HUES6 (cell line): ENCODE data around the gene POU4F3.

ENCODE experiments used
- H3K27ac ChIP-seq: 2 replicates; pipeline ENCODE4 v1.7.0; 2013; ENCODE audit warnings: low read depth, mild to moderate bottlenecking, low read length, inconsistent platforms
- H3K27me3 ChIP-seq: 2 replicates; pipeline ENCODE4 v1.6.1; 2013; ENCODE audit warnings: low read length; ENCODE audit not compliant: control insufficient read depth, insufficient read depth
- H3K36me3 ChIP-seq: 2 replicates; pipeline ENCODE4 v1.6.1; 2013; ENCODE audit warnings: low read length; ENCODE audit not compliant: control insufficient read depth, insufficient read depth
- H3K4me1 ChIP-seq: 2 replicates; pipeline ENCODE4 v1.6.1; 2013; ENCODE audit warnings: low read length; ENCODE audit not compliant: control insufficient read depth, insufficient read depth
- H3K4me3 ChIP-seq: 2 replicates; pipeline ENCODE4 v1.5.1; 2013; ENCODE audit warnings: low read depth, low read length
- H3K9ac ChIP-seq: one replicate; pipeline ENCODE4 v1.6.1; 2013; ENCODE audit warnings: mild to moderate bottlenecking, low read length
- H3K9me3 ChIP-seq: 2 replicates; pipeline ENCODE4 v1.6.1; 2013; ENCODE audit warnings: low read depth, low read length; ENCODE audit not compliant: control insufficient read depth, insufficient read depth

The POU4F3 gene

DNA sequence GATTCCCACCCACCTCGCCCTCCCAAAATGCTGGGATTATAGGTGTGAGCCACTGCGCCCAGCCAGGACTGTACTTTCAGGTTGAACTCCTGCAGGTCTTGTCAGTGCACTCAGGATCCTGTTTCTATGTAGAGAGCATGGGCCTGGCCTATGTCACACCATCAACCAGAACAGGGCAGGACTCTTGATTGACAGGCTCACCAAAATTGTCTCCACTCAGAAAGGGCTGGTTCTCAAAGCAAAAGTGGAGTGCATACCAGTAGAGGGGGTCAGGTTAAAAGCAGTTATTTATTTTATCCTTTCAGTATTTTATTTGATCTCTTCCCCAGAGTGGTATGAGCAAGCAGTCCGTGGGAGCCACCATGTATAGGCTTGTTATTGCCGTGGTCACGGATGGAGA lies 27.4 kb upstream of the POU4F3 start:
- H3K4me1 ChIP-seq: no peaks in the 10 kb centered on the region
- no peak overlapping the region for H3K27ac ChIP-seq
- no peaks in the 10 kb centered on the region for H3K36me3 ChIP-seq
- no peaks in the 10 kb centered on the region; the same call in 1 of the 2 replicates for H3K27me3 ChIP-seq
- no peak overlapping the region for H3K4me3 ChIP-seq
- H3K9ac ChIP-seq: no peak overlapping the region
- no peaks in the 10 kb centered on the region for H3K9me3 ChIP-seq

DNA sequence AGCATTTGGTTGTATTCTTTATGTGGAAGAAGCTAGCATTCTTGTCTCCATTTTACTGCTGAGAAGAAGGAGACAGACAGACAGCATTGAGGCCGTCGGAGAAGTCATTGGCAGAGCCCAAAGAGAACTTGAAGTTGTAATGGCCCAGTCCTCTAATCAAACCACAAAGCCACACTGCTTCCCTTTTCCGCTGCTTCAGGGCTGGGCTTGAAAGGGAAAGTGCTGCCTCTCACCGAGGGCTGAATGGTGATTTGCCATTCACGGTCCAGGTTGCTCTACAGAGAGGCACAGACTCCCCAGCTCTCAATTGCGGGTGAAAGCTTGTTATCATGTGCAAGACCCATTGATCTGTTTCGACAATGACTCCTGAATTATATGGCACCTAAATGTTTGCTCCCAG lies 25.6 kb upstream of the POU4F3 start:
- no peaks in the 10 kb centered on the region for H3K9me3 ChIP-seq
- no peak overlapping the region for H3K27ac ChIP-seq
- no peak overlapping the region for H3K9ac ChIP-seq
- no peaks in the 10 kb centered on the region; the same call in 1 of the 2 replicates for H3K27me3 ChIP-seq
- no peak overlapping the region for H3K4me3 ChIP-seq
- H3K4me1 ChIP-seq: no peaks in the 10 kb centered on the region
- no peaks in the 10 kb centered on the region for H3K36me3 ChIP-seq

DNA sequence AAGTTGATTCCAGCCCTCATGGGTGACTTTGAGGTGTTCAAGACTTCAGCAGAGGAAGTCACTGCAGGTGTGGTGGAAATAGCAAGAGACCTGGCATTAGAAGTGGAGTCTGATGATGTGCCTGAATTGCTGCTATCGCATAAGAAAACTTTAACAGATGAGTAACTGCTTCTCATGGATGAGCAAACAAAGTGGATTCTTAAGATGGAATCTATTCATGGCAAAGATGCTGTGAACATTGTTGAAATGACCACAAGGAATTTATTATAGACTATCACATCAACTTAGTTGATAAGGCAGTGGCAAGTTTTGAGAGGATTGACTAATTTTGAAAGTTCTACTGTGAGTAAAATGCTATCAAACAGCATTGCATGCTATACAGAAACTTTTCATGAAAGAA lies 17.1 kb upstream of the POU4F3 start:
- Histone ChIP-seq H3K9ac (no peak overlapping the region), H3K27me3 (0 out of 2 replicates have a peak, but pooled peaks cover 15% of the 10 kb centered on the region), H3K4me3 (no peak overlapping the region), H3K27ac (no peak overlapping the region), H3K36me3 (no peaks in the 10 kb centered on the region), H3K4me1 (no peaks in the 10 kb centered on the region), H3K9me3 (no peaks in the 10 kb centered on the region; the same call in 1 of the 2 replicates)

DNA sequence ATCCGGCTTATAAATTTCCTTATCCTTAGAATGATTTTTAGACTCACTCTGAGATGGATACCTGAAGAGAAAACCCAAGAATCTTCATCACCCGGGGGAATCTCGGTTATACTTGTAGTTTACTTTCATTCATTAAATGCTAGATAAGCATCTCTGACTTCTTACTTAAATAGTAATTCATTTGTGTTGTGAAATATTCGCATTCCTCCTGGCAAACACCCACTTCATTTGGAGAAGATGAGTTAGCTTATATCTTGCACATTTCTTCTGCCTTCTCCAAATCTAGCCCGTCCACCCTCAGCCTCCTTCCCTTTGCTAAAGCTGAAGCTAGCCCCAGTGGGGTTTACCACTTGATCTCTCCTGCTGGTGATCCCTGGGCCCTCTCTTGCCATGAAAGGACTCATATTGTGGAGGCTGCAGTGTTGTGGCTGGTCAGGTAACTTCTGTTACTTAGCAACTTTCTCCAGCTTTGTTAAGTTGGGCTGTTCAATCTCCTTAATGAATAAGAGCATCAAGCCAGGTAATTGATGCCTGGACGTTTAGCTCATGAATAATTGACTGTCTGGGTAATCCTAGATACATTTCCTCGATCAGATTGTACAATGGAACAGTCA lies 11.3 kb upstream of the POU4F3 start:
- Histone ChIP-seq H3K9me3 (no peaks in the 10 kb centered on the region), H3K9ac (no peak overlapping the region), H3K27me3 (peaks cover 45% of the 10 kb centered on the region), H3K27ac (no peak overlapping the region), H3K4me3 (no peak overlapping the region), H3K4me1 (peaks cover 6% of the 10 kb centered on the region; the same call in 1 of the 2 replicates), H3K36me3 (no peaks in the 10 kb centered on the region)

DNA sequence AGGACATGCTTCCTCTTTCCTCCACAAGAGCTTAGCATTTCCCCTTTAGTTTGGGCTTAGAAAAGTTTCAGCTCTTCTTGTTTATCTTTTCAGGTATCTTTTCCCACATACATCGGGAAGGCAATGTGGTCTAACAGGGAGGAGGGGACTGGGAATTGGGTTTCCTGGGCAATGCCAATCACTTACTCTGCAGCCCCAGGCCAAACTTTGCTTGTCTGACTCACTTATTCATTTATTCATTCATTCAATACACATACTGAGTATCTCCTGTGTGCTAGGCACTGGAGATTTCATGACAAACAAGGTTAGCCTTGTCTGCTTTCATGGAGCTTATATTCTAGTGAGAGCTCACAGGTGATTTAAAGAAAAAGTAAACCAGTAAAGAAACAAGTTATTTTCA lies 10.7 kb upstream of the POU4F3 start:
- no peak overlapping the region for H3K4me3 ChIP-seq
- no peak overlapping the region for H3K27ac ChIP-seq
- no peaks in the 10 kb centered on the region for H3K9me3 ChIP-seq
- H3K27me3 ChIP-seq: peaks cover 46% of the 10 kb centered on the region
- peaks cover 6% of the 10 kb centered on the region; the same call in 1 of the 2 replicates for H3K4me1 ChIP-seq
- H3K9ac ChIP-seq: no peak overlapping the region
- H3K36me3 ChIP-seq: no peaks in the 10 kb centered on the region

DNA sequence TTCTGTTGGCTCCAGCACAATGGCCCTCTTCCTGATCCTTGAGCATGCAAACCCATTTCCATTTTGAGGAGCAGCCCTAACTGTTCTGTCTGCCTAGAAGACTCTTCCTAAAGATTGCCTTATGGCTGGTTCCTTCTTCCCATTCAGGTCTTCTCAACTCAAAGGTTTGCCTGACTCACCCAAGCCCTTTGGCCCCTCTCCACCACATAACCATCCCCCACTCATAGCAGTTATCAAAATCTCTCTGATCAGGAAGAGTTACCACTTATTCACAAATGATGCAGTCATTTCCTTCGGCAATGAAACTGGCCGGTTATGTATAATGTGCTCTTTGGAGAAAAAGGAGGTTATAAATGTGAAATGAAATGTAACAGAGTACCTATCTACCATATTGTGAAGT lies 8.9 kb upstream of the POU4F3 start:
- Histone ChIP-seq H3K9ac (no peak overlapping the region), H3K27ac (no peak overlapping the region), H3K4me3 (no peak overlapping the region), H3K4me1 (peaks cover 11% of the 10 kb centered on the region), H3K27me3 (peaks cover 63% of the 10 kb centered on the region), H3K36me3 (no peaks in the 10 kb centered on the region), H3K9me3 (no peaks in the 10 kb centered on the region)

DNA sequence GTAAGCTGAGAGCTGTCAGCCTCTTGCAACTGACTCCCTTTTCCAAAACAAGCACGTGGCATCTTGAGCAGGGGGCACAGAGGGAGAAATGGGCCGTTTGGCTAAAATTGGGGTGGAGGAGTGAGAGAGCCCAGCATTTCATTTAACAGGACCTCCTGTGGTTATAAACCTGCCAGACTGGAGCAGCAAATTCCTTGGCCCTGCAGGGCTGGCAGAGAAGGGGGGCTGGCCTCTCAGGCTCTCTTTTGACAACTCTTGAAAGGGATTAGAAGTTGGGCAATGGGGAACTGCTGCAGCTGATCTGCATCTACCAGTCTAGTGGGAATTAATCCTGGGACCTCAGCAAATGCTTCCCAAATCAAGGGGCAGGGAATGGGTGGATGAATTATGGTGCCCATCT lies 7.2 kb upstream of the POU4F3 start:
- Histone ChIP-seq H3K9me3 (no peaks in the 10 kb centered on the region), H3K36me3 (no peaks in the 10 kb centered on the region), H3K4me3 (no peak overlapping the region), H3K4me1 (peaks cover 11% of the 10 kb centered on the region), H3K27ac (no peak overlapping the region), H3K9ac (no peak overlapping the region), H3K27me3 (peaks cover 80% of the 10 kb centered on the region)

DNA sequence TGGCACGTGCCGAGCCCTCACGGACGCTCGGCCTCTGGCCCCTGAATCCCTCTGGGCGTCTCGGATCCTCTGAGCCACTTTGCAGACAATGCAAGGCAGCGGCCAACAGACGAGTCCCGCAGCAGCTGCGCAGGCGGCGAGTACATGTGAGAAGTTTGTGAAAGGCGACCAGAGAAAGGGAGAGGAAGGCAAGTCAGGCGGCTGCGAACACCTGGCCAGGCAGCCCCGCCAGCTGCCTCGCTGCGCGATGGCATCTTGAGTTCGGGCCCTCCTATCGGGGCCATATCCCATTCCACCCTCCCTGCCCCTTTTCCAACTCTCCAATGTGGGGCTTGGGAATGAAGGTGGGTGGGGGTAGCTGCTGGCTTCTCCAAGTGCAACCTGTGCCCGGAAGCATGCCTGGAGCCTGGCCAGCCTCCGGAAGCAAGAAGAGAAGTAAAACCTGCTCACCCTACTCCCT lies 4.5 kb upstream of the POU4F3 start:
- 0 out of 2 replicates have a peak overlapping the region, but pooled peaks have one; percentile 3 for H3K4me3 ChIP-seq
- peaks cover 26% of the 10 kb centered on the region for H3K4me1 ChIP-seq
- H3K27me3 ChIP-seq: peaks cover 94% of the 10 kb centered on the region
- no peaks in the 10 kb centered on the region for H3K9me3 ChIP-seq
- H3K9ac ChIP-seq: no peak overlapping the region
- H3K27ac ChIP-seq: no peak overlapping the region
- no peaks in the 10 kb centered on the region for H3K36me3 ChIP-seq

DNA sequence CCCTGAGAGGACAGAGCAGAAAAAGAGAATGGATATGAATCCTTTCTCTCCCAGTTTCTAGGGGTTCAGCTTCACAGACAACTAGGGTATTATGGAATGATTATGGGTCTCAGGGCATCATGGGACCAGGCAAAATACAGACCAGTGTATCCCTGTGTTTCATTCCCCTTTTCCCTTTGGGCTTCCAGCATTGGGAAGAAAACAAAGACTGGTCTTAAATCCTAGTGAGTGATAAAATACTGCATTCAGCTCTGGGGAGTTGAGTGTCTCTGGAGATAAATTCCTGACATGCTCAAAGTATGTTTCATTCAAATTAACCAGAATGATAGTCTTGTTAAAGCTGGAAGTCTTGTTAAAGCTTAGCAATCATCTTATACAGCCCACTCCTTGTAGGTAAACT lies 2.4 kb upstream of the POU4F3 start:
- H3K4me1 ChIP-seq: peaks cover 34% of the 10 kb centered on the region
- H3K9ac ChIP-seq: no peak overlapping the region
- H3K36me3 ChIP-seq: no peaks in the 10 kb centered on the region
- no peak overlapping the region for H3K4me3 ChIP-seq
- H3K27ac ChIP-seq: no peak overlapping the region
- no peaks in the 10 kb centered on the region for H3K9me3 ChIP-seq
- H3K27me3 ChIP-seq: peaks cover 100% of the 10 kb centered on the region

DNA sequence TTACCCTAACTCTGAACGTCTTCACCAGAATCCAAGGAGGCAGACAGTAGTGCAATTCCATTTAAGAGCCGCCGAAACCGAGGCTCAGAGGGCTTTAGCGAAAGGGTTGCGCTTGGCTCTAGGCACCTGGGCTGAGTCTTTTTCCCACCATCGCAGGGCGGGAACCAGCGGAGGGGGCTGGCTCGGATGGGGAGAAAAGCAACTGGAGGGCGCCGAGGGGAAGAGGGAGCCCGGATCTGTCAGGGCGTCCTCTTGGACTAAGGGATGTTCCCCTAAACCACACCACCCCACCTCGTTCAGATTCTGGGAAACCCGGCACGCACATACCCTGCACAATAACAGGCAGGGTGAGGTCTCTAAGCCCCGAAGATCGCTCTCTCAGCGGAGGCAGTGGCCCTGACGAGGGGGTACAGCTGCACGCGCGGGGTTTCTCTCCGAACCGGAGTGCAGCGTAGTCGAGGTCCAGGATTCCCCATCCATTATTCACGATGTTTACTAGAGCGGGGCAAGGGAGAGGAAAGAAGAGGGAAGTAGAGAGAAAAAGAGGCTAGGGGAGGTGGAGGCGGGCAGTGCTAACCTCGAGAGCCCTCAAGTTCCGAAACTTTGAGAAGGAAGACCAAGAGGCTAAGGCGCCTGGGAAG lies 1.3 kb upstream of the POU4F3 start:
- no peak overlapping the region for H3K9ac ChIP-seq
- peak overlapping the region; percentile 59 for H3K4me3 ChIP-seq
- no peak overlapping the region for H3K27ac ChIP-seq
- peaks cover 32% of the 10 kb centered on the region for H3K4me1 ChIP-seq
- H3K27me3 ChIP-seq: peaks cover 100% of the 10 kb centered on the region
- H3K9me3 ChIP-seq: no peaks in the 10 kb centered on the region
- no peaks in the 10 kb centered on the region for H3K36me3 ChIP-seq

DNA sequence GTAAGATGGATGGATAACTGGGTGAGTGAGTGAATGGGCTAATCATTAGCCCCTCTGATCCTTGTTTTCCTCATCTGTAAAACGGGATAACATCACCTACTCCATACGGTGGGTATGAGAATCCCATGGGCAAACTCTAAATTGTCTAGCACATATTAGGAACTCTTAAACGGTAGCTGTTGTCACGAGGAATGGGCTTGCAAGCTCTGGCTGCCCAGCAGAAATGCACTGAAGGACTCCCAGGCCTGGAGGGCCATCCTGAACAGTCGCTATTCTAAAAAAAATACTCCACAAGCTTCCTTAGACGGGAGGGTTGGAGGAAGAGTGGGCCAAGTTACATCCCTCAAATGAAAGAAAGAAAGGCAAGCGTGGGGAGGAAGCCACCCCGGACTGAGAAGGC lies 711 bp upstream of the POU4F3 start:
- peaks cover 100% of the 10 kb centered on the region for H3K27me3 ChIP-seq

More for the DNA sequence above, 711 bp upstream of the POU4F3 start:
- Histone ChIP-seq H3K9me3 (no peaks in the 10 kb centered on the region), H3K9ac (no peak overlapping the region), H3K4me1 (peaks cover 36% of the 10 kb centered on the region), H3K4me3 (peak overlapping the region; percentile 59), H3K27ac (no peak overlapping the region), H3K36me3 (no peaks in the 10 kb centered on the region)
